Effector memory CD8-positive, alpha-beta T cell (primary cell): Measurements from ENCODE around the gene FCMR.

Experiments used
- ATAC-seq: fragments of 150-1000 bp; cut with Tn5 transposase; replicated peaks from 2 replicates; pipeline ENCODE4 v1.10.0; 2021; ENCODE audit warnings: mild to moderate bottlenecking, moderate library complexity
- DNase-seq, 3 experiments: peaks; one replicate each; pipeline ENCODE4 v3.0.0; 2021
- H3K27ac Mint-ChIP-seq, 2 donors: one replicate each; pipeline ENCODE4 v1.8.0; 2022; ENCODE audit warnings: mild to moderate bottlenecking in 2 of 2, mixed read lengths in 2 of 2, moderate library complexity in 2 of 2
- H3K27me3 Mint-ChIP-seq, 2 donors: one replicate each; pipeline ENCODE4 v1.8.0; 2022; ENCODE audit warnings: mixed read lengths in 2 of 2
- H3K36me3 Mint-ChIP-seq: one replicate; pipeline ENCODE4 v1.8.0; 2022; ENCODE audit warnings: mild to moderate bottlenecking, moderate library complexity, mixed read lengths; ENCODE audit not compliant: insufficient read depth
- H3K4me1 Mint-ChIP-seq, 2 donors: one replicate each; pipeline ENCODE4 v1.8.0; 2022; ENCODE audit warnings: low read depth in 2 of 2, mixed read lengths in 2 of 2
- H3K4me3 Mint-ChIP-seq, 2 donors: one replicate each; pipeline ENCODE4 v1.8.0; 2022; ENCODE audit warnings: mild to moderate bottlenecking in 2 of 2, mixed read lengths in 2 of 2, moderate library complexity in 2 of 2
- H3K9me3 Mint-ChIP-seq, 2 donors: one replicate each; pipeline ENCODE4 v1.8.0; 2022; ENCODE audit warnings: mixed read lengths in 2 of 2
- total RNA-seq, 9 experiments: gene quantifications; one replicate each; lab custom pipeline; 2026; lab: John Stamatoyannopoulos, UW

The FCMR gene
- total RNA-seq, result 10.2 to 119 (median 45.7) reads per million in 9 experiments

GRCh38 chr1:206921772-206922265 is at the start of gene FCMR:
Gene FCMR (minus strand): TSS chr1:206921941. CDS start chr1:206921854, 87 bp downstream.
- Mint-ChIP-seq H3K27me3 (no peaks in the 10 kb centered on the region), H3K27ac (no peak within 1 kb of the TSS), H3K4me3 (no peak within 1 kb of the TSS), H3K36me3 (peaks cover 18% of the 10 kb centered on the region), H3K4me1 (peaks cover 31 to 33% of the 10 kb centered on the region in 2 donors), H3K9me3 (no peaks in the 10 kb centered on the region)
- DNase-seq (peak; percentile 39 to 49 (median 41)), ATAC-seq (peak; percentile 44)

GRCh38 chr1:206971029-206971655 is 49.4 kb upstream of the FCMR start:
- Mint-ChIP-seq H3K9me3 (no peaks in the 10 kb centered on the region), H3K27ac (no peak overlapping the region), H3K4me1 (peaks cover 9% of the 10 kb centered on the region in 2 donors), H3K36me3 (no peaks in the 10 kb centered on the region), H3K4me3 (no peak overlapping the region), H3K27me3 (peaks cover 21 to 45% of the 10 kb centered on the region in 2 donors)
- ATAC-seq (no peak), DNase-seq (no peak)

GRCh38 chr1:206970446-206970845 is 48.7 kb upstream of the FCMR start, which contains the start of gene FCAMR:
Gene FCAMR (minus strand): TSS chr1:206970460. CDS start chr1:206970125, 335 bp downstream.
- Mint-ChIP-seq H3K36me3 (no peaks in the 10 kb centered on the region), H3K9me3 (no peaks in the 10 kb centered on the region), H3K4me3 (no peak within 1 kb of the TSS), H3K27me3 (peaks cover 21 to 45% of the 10 kb centered on the region in 2 donors), H3K4me1 (peaks cover 9% of the 10 kb centered on the region in 2 donors), H3K27ac (no peak within 1 kb of the TSS)
- ATAC-seq (no peak), DNase-seq (no peak)

- DNase-seq, result no peak
- no peak overlapping the region for H3K4me3 Mint-ChIP-seq
- H3K27ac Mint-ChIP-seq, result no peak overlapping the region
- H3K27me3 Mint-ChIP-seq, result peaks cover 21 to 45% of the 10 kb centered on the region in 2 donors
- ATAC-seq, result no peak
- no peaks in the 10 kb centered on the region for H3K9me3 Mint-ChIP-seq
- H3K4me1 Mint-ChIP-seq, result peaks cover 9% of the 10 kb centered on the region in 2 donors
- H3K36me3 Mint-ChIP-seq, result no peaks in the 10 kb centered on the region
These were observed 47.3 kb upstream of the FCMR start for GRCh38 chr1:206969090-206969489.

GRCh38 chr1:206967096-206967849 is 45.5 kb upstream of the FCMR start:
- H3K27me3 Mint-ChIP-seq, result peaks cover 21 to 39% of the 10 kb centered on the region in 2 donors
- H3K4me1 Mint-ChIP-seq, result peaks cover 9 to 14% of the 10 kb centered on the region in 2 donors
- H3K9me3 Mint-ChIP-seq, result no peaks in the 10 kb centered on the region
- DNase-seq, result no peak
- ATAC-seq, result no peak
- H3K36me3 Mint-ChIP-seq, result no peaks in the 10 kb centered on the region
- no peak overlapping the region for H3K4me3 Mint-ChIP-seq
- H3K27ac Mint-ChIP-seq, result peak overlapping the region in 1 of 2 donors; percentile 6

GRCh38 chr1:206965781-206966180 is 44.0 kb upstream of the FCMR start:
- H3K27ac Mint-ChIP-seq, result no peak overlapping the region
- DNase-seq, result no peak
- H3K9me3 Mint-ChIP-seq, result no peaks in the 10 kb centered on the region

GRCh38 chr1:206963740-206964139 is 42.0 kb upstream of the FCMR start:
- H3K9me3 Mint-ChIP-seq, result no peaks in the 10 kb centered on the region
- peaks cover 7 to 16% of the 10 kb centered on the region in 2 donors for H3K4me1 Mint-ChIP-seq
- H3K27me3 Mint-ChIP-seq, result peaks cover 0 to 8% of the 10 kb centered on the region in 2 donors
- no peak overlapping the region for H3K4me3 Mint-ChIP-seq
- no peak for DNase-seq
- no peak overlapping the region for H3K27ac Mint-ChIP-seq
- H3K36me3 Mint-ChIP-seq, result no peaks in the 10 kb centered on the region
- ATAC-seq, result no peak

More at GRCh38 chr1:206965781-206966180, 44.0 kb upstream of the FCMR start:
- H3K27me3 Mint-ChIP-seq, result peaks cover 12 to 27% of the 10 kb centered on the region in 2 donors
- no peak overlapping the region for H3K4me3 Mint-ChIP-seq
- peaks cover 9 to 16% of the 10 kb centered on the region in 2 donors for H3K4me1 Mint-ChIP-seq
- no peaks in the 10 kb centered on the region for H3K36me3 Mint-ChIP-seq
- ATAC-seq, result no peak

GRCh38 chr1:206963119-206963712 is 41.5 kb upstream of the FCMR start:
- H3K9me3 Mint-ChIP-seq, result no peaks in the 10 kb centered on the region
- DNase-seq, result no peak
- H3K4me3 Mint-ChIP-seq, result no peak overlapping the region
- H3K4me1 Mint-ChIP-seq, result peaks cover 7 to 16% of the 10 kb centered on the region in 2 donors
- no peak overlapping the region for H3K27ac Mint-ChIP-seq
- no peaks in the 10 kb centered on the region for H3K36me3 Mint-ChIP-seq
- peaks cover 0 to 8% of the 10 kb centered on the region in 2 donors for H3K27me3 Mint-ChIP-seq
- no peak for ATAC-seq

- Mint-ChIP-seq H3K27me3 (peaks cover 0 to under 1% of the 10 kb centered on the region in 2 donors), H3K36me3 (no peaks in the 10 kb centered on the region), H3K4me1 (peaks cover 2 to 9% of the 10 kb centered on the region in 2 donors), H3K27ac (peak overlapping the region in 1 of 2 donors; percentile 15), H3K9me3 (no peaks in the 10 kb centered on the region), H3K4me3 (no peak overlapping the region)
- DNase-seq (no peak), ATAC-seq (no peak)
These were observed 40.5 kb upstream of the FCMR start for GRCh38 chr1:206962272-206962671.

- H3K9me3 Mint-ChIP-seq, result no peaks in the 10 kb centered on the region
- H3K27ac Mint-ChIP-seq, result no peak overlapping the region
These were observed 39.9 kb upstream of the FCMR start for GRCh38 chr1:206961668-206962067.

GRCh38 chr1:206960676-206961386 is 39.1 kb upstream of the FCMR start:
- H3K9me3 Mint-ChIP-seq, result no peaks in the 10 kb centered on the region
- DNase-seq (no peak), ATAC-seq (no peak)
- H3K27ac Mint-ChIP-seq, result no peak overlapping the region
- H3K27me3 Mint-ChIP-seq, result peaks cover 0 to 10% of the 10 kb centered on the region in 2 donors
- H3K4me3 Mint-ChIP-seq, result no peak overlapping the region
- H3K36me3 Mint-ChIP-seq, result no peaks in the 10 kb centered on the region
- peaks cover 0 to 7% of the 10 kb centered on the region in 2 donors for H3K4me1 Mint-ChIP-seq

More at GRCh38 chr1:206961668-206962067, 39.9 kb upstream of the FCMR start:
- H3K4me3 Mint-ChIP-seq, result no peak overlapping the region
- H3K27me3 Mint-ChIP-seq, result peaks cover 0 to 2% of the 10 kb centered on the region in 2 donors
- no peak for ATAC-seq
- H3K36me3 Mint-ChIP-seq, result no peaks in the 10 kb centered on the region
- H3K4me1 Mint-ChIP-seq, result peaks cover 0 to 7% of the 10 kb centered on the region in 2 donors
- no peak for DNase-seq

- Mint-ChIP-seq H3K27ac (no peak overlapping the region), H3K27me3 (peaks cover 0 to 14% of the 10 kb centered on the region in 2 donors), H3K4me1 (peaks cover 0 to 7% of the 10 kb centered on the region in 2 donors), H3K36me3 (no peaks in the 10 kb centered on the region), H3K9me3 (no peaks in the 10 kb centered on the region), H3K4me3 (no peak overlapping the region)
- ATAC-seq, result no peak
- DNase-seq, result no peak
These were observed 36.4 kb upstream of the FCMR start for GRCh38 chr1:206958144-206958543.

GRCh38 chr1:206957639-206958038 is 35.9 kb upstream of the FCMR start:
- DNase-seq (no peak), ATAC-seq (no peak)
- H3K4me3 Mint-ChIP-seq, result no peak overlapping the region
- no peaks in the 10 kb centered on the region for H3K36me3 Mint-ChIP-seq
- H3K4me1 Mint-ChIP-seq, result peaks cover 0 to 5% of the 10 kb centered on the region in 2 donors
- peaks cover 0 to 14% of the 10 kb centered on the region in 2 donors for H3K27me3 Mint-ChIP-seq
- no peak overlapping the region for H3K27ac Mint-ChIP-seq
- H3K9me3 Mint-ChIP-seq, result no peaks in the 10 kb centered on the region
